OCI-LY1 (cell line): Measurements from ENCODE around the gene DOCK3.

Source experiments
- CTCF ChIP-seq: fragments of 200-600 bp; sonication (generic), shearing (Covaris generic); IDR thresholded peaks from 2 replicates; pipeline ENCODE4 v1.5.1; 2017; ENCODE audit warnings: mild to moderate bottlenecking, antibody characterized with exemption, low read length, moderate library complexity, mixed read lengths
- EZH2 ChIP-seq: fragments of 200-600 bp; sonication (generic), shearing (Covaris generic); IDR thresholded peaks from 2 replicates; pipeline ENCODE4 v1.8.0; 2017; ENCODE audit warnings: borderline replicate concordance, mixed run types, mild to moderate bottlenecking, antibody characterized with exemption, low read length, moderate library complexity, mixed read lengths

GRCh38 chr3:50815844-50816243, 141.1 kb downstream of the DOCK3 start:
- TF ChIP-seq CTCF (no peak), EZH2 (no peak)
